ENCODE results near the gene CFAP57. TPM values are rescaled to one million over a fixed set of nuclear protein-coding genes. Genes with fewer than 3 reads are reported as not detected.

Gene CFAP57
- total and polyA plus RNA-seq, 12 donors = 0.09 to 0.35 (median 0.16) TPM; not detected in 5

DNA sequence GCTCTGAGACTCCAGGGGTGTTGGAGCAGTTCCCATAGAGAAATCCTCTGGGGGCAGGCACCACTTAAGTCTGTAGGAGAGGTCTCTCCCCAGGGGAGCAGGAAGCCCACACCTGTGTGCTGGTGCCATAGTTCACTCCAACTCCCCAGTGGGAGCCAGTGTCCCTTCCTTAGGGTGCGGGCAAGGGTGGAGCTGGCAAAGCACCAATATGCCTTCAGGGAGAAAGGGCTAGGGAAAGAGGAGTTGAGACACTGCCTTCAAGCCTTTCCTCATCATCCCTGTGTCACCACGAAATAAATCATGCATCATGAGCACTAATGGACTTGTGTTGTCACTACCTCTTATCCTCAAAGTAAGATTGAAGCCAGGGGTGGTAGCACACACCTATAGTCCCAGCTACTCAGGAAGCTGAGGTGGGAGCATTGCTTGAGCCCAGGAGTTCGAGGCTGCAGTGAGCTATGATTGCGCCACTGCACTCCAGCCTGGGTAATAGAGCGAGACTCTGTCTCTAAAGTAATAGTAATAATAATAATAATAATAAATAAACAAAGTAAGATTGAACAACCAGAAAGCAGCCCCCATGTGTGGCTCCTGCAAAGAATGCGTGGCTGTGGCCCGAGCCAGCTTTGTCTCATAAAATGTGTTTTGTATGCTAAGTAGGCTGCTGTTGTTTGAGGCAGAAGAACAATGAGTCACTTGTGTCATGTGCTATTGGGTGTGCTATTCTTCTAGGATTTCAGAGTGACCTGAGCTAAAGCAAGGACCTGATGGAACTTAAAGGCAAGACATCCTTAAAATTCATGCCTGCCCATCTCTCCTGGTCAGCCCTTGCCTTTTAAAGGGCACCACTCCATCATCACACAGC lies 122.0 kb downstream of the CFAP57 start:
- Histone ChIP-seq H3K9me3 (no peaks in the 10 kb centered on the region), H3K4me1 (peaks cover 11 to 67% (median 28%) of the 10 kb centered on the region in 9 donors), H3K27ac (peak overlapping the region in 9 of 10 donors; percentile 20 to 87 (median 77)), H3K4me3 (no peak overlapping the region), H3K27me3 (no peaks in the 10 kb centered on the region), H3K36me3 (no peaks in the 10 kb centered on the region)
- ATAC-seq = peak in 7 of 8 donors; percentile 29 to 78 (median 58)
- no peak for DNase-seq
- intact Hi-C loops (cut with DNase I) = no loop called here
- TF ChIP-seq, protein P1, sequence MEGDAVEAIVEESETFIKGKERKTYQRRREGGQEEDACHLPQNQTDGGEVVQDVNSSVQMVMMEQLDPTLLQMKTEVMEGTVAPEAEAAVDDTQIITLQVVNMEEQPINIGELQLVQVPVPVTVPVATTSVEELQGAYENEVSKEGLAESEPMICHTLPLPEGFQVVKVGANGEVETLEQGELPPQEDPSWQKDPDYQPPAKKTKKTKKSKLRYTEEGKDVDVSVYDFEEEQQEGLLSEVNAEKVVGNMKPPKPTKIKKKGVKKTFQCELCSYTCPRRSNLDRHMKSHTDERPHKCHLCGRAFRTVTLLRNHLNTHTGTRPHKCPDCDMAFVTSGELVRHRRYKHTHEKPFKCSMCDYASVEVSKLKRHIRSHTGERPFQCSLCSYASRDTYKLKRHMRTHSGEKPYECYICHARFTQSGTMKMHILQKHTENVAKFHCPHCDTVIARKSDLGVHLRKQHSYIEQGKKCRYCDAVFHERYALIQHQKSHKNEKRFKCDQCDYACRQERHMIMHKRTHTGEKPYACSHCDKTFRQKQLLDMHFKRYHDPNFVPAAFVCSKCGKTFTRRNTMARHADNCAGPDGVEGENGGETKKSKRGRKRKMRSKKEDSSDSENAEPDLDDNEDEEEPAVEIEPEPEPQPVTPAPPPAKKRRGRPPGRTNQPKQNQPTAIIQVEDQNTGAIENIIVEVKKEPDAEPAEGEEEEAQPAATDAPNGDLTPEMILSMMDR (IDR thresholded peaks at IDR 0.05) = no peak
- 78 to 85% methylated on average over 7 of the region's 7 CpGs for WGBS, 2 donors

DNA sequence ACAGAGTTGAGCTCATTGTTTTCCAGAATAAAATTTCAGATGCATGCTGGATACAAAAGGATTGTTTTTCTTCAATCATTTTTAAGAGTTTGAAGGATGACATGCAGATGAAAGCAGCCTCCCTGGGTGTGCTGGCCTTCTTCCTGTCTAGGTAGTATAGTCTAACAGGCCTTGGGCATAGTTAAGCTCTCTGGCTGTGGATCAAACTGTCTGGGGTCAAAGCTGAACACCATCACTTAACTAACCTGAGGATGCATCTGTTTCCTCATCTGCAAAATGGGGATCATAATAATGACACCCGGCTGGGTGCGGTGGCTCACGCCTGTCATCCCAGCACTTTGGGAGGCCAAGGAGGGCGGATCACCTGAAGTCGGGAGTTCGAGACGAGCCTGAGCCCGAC lies 122.6 kb downstream of the CFAP57 start:
- Histone ChIP-seq H3K27ac (peak overlapping the region; percentile 11 to 87 (median 74)), H3K4me1 (peaks cover 11 to 69% (median 28%) of the 10 kb centered on the region in 9 donors), H3K36me3 (no peaks in the 10 kb centered on the region), H3K9me3 (no peaks in the 10 kb centered on the region), H3K27me3 (no peaks in the 10 kb centered on the region), H3K4me3 (no peak overlapping the region)
- intact Hi-C loops (cut with DNase I) = loop anchor here in 3 of 10 donors (5.0 kb wide), 3 partner anchors 53 to 63 kb away; partner anchors contain the start of gene CDC20 (in 1 of the 3)
- DNase-seq = no peak
- TF ChIP-seq, protein P1 (IDR thresholded peaks at IDR 0.05) = no peak
- no peak for ATAC-seq
- WGBS, 2 donors = 76 to 81% methylated on average over 8 of the region's 8 CpGs

DNA sequence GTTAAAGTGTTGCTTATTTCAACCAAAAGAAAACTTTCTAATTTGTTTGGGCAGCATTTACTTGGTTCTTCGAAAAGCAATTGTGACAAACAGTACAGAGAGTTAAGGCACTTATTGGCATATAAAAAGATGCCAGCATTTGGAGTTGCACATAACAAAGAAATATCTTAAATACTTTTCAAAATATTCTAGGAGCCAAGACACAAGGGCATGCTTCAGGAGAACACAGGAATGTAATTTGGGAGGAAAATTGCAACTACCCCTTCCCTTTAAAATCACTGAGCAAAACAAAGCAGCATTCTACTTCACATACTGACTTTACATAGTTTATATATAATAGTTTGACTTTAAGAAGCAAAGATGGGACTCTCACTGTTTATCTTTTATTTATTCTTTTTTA lies 124.1 kb downstream of the CFAP57 start:
- no peaks in the 10 kb centered on the region for H3K27me3 ChIP-seq
- no peak overlapping the region for H3K4me3 ChIP-seq
- H3K27ac ChIP-seq = peak overlapping the region; percentile 13 to 87 (median 52)
- DNase-seq (no peak), ATAC-seq (no peak)
- H3K36me3 ChIP-seq = no peaks in the 10 kb centered on the region
- WGBS, 2 donors = 58 to 73% methylated on average over 1 of the region's 1 CpG
- peaks cover 11 to 76% (median 28%) of the 10 kb centered on the region in 9 donors for H3K4me1 ChIP-seq
- intact Hi-C loops (cut with DNase I) = loop anchor here in 3 of 10 donors (5.0 kb wide), 3 partner anchors 51 to 61 kb away; partner anchors contain the start of gene CDC20 (in 1 of the 3)
- no peaks in the 10 kb centered on the region for H3K9me3 ChIP-seq
- TF ChIP-seq, protein P1 (IDR thresholded peaks at IDR 0.05) = no peak

DNA sequence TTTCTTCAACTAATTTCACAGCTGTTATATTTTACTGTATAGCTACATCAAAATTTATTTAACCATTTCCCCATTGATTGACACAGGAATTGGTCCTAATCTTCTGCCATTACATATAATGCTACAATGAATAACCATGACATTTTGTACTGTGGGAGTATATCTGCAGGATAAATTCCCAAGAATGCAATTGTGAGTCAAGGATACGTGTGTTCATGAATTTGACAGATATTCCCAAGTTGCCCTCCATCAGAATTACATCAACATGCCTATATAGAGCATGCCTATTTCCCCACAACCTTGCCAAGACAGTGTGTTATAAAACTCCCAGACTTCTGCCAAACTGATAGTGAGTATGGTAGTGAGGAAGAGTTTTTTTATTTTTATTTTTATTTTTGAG lies 125.9 kb downstream of the CFAP57 start:
- no peak overlapping the region for H3K4me3 ChIP-seq
- no peaks in the 10 kb centered on the region for H3K27me3 ChIP-seq
- peaks cover 11 to 80% (median 34%) of the 10 kb centered on the region in 9 donors for H3K4me1 ChIP-seq
- TF ChIP-seq, protein P1 (IDR thresholded peaks at IDR 0.05) = no peak
- H3K27ac ChIP-seq = peak overlapping the region in 1 of 10 donors; percentile 76
- DNase-seq = no peak
- H3K36me3 ChIP-seq = no peaks in the 10 kb centered on the region
- intact Hi-C loops (cut with DNase I) = loop anchor here in 3 of 10 donors (5.0 kb wide), 3 partner anchors 49 to 61 kb away; partner anchors contain the start of gene CDC20 (in 1 of the 3)
- ATAC-seq = no peak
- H3K9me3 ChIP-seq = no peaks in the 10 kb centered on the region
- WGBS, 2 donors = 82 to 86% methylated on average over 1 of the region's 1 CpG
